22Rv1 (cell line): ENCODE results near the gene SLC39A6.
"Not testable (repeated sequence)": the region's sequence is repeated elsewhere in the genome, so short reads cannot be mapped to it uniquely, and the experiment has no call there.

Source experiments
- H3K27ac ChIP-seq: fragments of 450-650 bp; 2 replicates; pipeline ENCODE4 v1.5.1; 2017
- CTCF ChIP-seq: fragments of 450-650 bp; IDR thresholded peaks from 2 replicates; pipeline ENCODE4 v1.5.1; 2017; ENCODE audit warnings: mild to moderate bottlenecking
- ZFX ChIP-seq: fragments of 450-650 bp; IDR thresholded peaks from 2 replicates; pipeline ENCODE4 v1.6.1; 2017; ENCODE audit warnings: antibody characterized with exemption, borderline replicate concordance

The SLC39A6 gene

GRCh38 chr18:36085195-36085594 is 43.9 kb downstream of the SLC39A6 start:
- TF ChIP-seq ZFX (no peak), CTCF (no peak)
- no peak overlapping the region for H3K27ac ChIP-seq

GRCh38 chr18:36083729-36084128 is 45.4 kb downstream of the SLC39A6 start:
- TF ChIP-seq ZFX, result no peak
- no peak for TF ChIP-seq CTCF
- H3K27ac ChIP-seq, result no peak overlapping the region

GRCh38 chr18:36081118-36081517 is 48.0 kb downstream of the SLC39A6 start:
- H3K27ac ChIP-seq, result not testable (repeated sequence)

- TF ChIP-seq ZFX (no peak), CTCF (no peak)
Observed at GRCh38 chr18:36078751-36079529, 50.2 kb downstream of the SLC39A6 start.

GRCh38 chr18:36077764-36078163 is 51.4 kb downstream of the SLC39A6 start:
- not testable (repeated sequence) for H3K27ac ChIP-seq

More at GRCh38 chr18:36078751-36079529, 50.2 kb downstream of the SLC39A6 start:
- H3K27ac ChIP-seq, result no peak overlapping the region

GRCh38 chr18:36075862-36076587 is 53.1 kb downstream of the SLC39A6 start:
- H3K27ac ChIP-seq, result no peak overlapping the region
- TF ChIP-seq CTCF (no peak), ZFX (no peak)

GRCh38 chr18:36074435-36074834 is 54.7 kb downstream of the SLC39A6 start:
- H3K27ac ChIP-seq, result no peak overlapping the region
- TF ChIP-seq CTCF (no peak), ZFX (no peak)

GRCh38 chr18:36073676-36074075 is 55.5 kb downstream of the SLC39A6 start:
- TF ChIP-seq ZFX (no peak), CTCF (no peak)
- H3K27ac ChIP-seq, result no peak overlapping the region

- not testable (repeated sequence) for H3K27ac ChIP-seq
Observed at GRCh38 chr18:36072406-36072805, 56.7 kb downstream of the SLC39A6 start.
